Calu3 (cell line): Measurements from ENCODE around the gene CACNA2D1. TPM values are rescaled to one million over a fixed set of nuclear protein-coding genes. Genes with fewer than 3 reads are reported as not detected.
A peak's percentile ranks its signal among the peaks of the same experiment; 100 is the strongest.

Source experiments
- BruUV-seq: library from RNA; stranded (reverse); fragments of 400-500 nt; replicated peaks from 2 replicates; lab custom pipeline; 2021; lab: Mats Ljungman, UMichigan
- CTCF ChIA-PET: fragments of 300-600 bp; sonication (Branson Sonifier 250); formaldehyde crosslinking; loops from one replicate; lab custom pipeline; 2022; ENCODE audit warnings: antibody characterized with exemption; lab: Charles Lee
- DNase-seq: peaks from one replicate; pipeline ENCODE4 v3.0.0; 2022
- H3K27ac Mint-ChIP-seq: one replicate; pipeline ENCODE4 v1.8.0; 2022; ENCODE audit warnings: mixed read lengths; ENCODE audit not compliant: unreplicated experiment
- H3K27me3 Mint-ChIP-seq: one replicate; pipeline ENCODE4 v1.8.0; 2022; ENCODE audit warnings: mixed read lengths; ENCODE audit not compliant: unreplicated experiment
- H3K36me3 Mint-ChIP-seq: one replicate; pipeline ENCODE4 v1.8.0; 2022; ENCODE audit warnings: mild to moderate bottlenecking, moderate library complexity, mixed read lengths; ENCODE audit not compliant: insufficient read depth, unreplicated experiment
- H3K4me1 Mint-ChIP-seq: one replicate; pipeline ENCODE4 v1.8.0; 2022; ENCODE audit warnings: mild to moderate bottlenecking, low read depth, mixed read lengths; ENCODE audit not compliant: unreplicated experiment
- H3K4me3 Mint-ChIP-seq: one replicate; pipeline ENCODE4 v1.8.0; 2022; ENCODE audit warnings: mild to moderate bottlenecking, low read depth, moderate library complexity, mixed read lengths; ENCODE audit not compliant: unreplicated experiment
- H3K9me3 Mint-ChIP-seq: one replicate; pipeline ENCODE4 v1.8.0; 2022; ENCODE audit warnings: low read depth, mixed read lengths; ENCODE audit not compliant: unreplicated experiment
- CTCF ChIP-seq: fragments of 200-600 bp; IDR thresholded peaks from one replicate; pipeline ENCODE4 v1.8.0; 2022; ENCODE audit warnings: antibody characterized with exemption; ENCODE audit not compliant: unreplicated experiment
- intact Hi-C: fragments of 100-400 bp; cut with micrococcal nuclease; formaldehyde crosslinking; loops from one replicate; pipeline ENCODE4 v1.10.0; 2022; ENCODE audit not compliant: unreplicated experiment
- total RNA-seq: library from RNA; stranded (reverse); gene quantifications from 2 replicates; pipeline ENCODE4 v1.2.3, GENCODE V29; 2022

CACNA2D1 gene
- total RNA-seq, 1 experiment from 2014 or later, result 10.4 TPM

- no peak overlapping the region for H3K27ac Mint-ChIP-seq
- no peak for DNase-seq
- CTCF ChIA-PET, result no interaction called here
Observed at GRCh38 chr7:82050792-82051191, 392.8 kb downstream of the CACNA2D1 start.

GRCh38 chr7:82049891-82050533 lies 393.6 kb downstream of the CACNA2D1 start:
- peak; percentile 13 for DNase-seq
- CTCF ChIA-PET, result interaction anchor here (0.6 kb wide), 1 partner anchor 284 kb away, joined by 3 read pairs; no protein-coding TSS in a partner anchor
- no TSS peak for BruUV-seq
- H3K36me3 Mint-ChIP-seq, result no peaks in the 10 kb centered on the region
- H3K27me3 Mint-ChIP-seq, result no peaks in the 10 kb centered on the region
- H3K4me3 Mint-ChIP-seq, result no peak overlapping the region
- no peaks in the 10 kb centered on the region for H3K4me1 Mint-ChIP-seq
- no peak for TF ChIP-seq CTCF
- no peaks in the 10 kb centered on the region for H3K9me3 Mint-ChIP-seq
- intact Hi-C loops, result loop anchor here (10.0 kb wide), 2 partner anchors 175 to 435 kb away; no protein-coding TSS in a partner anchor
- H3K27ac Mint-ChIP-seq, result no peak overlapping the region

More at GRCh38 chr7:82050792-82051191, 392.8 kb downstream of the CACNA2D1 start:
- no peaks in the 10 kb centered on the region for H3K4me1 Mint-ChIP-seq
- no TSS peak for BruUV-seq
- no peak for TF ChIP-seq CTCF
- H3K9me3 Mint-ChIP-seq, result no peaks in the 10 kb centered on the region
- intact Hi-C loops, result no loop called here
- no peak overlapping the region for H3K4me3 Mint-ChIP-seq
- H3K27me3 Mint-ChIP-seq, result no peaks in the 10 kb centered on the region
- no peaks in the 10 kb centered on the region for H3K36me3 Mint-ChIP-seq

GRCh38 chr7:82049442-82049841 lies 394.1 kb downstream of the CACNA2D1 start:
- CTCF ChIA-PET, result interaction anchor here (0.6 kb wide), 1 partner anchor 283 kb away, joined by 3 read pairs; no protein-coding TSS in a partner anchor
- BruUV-seq, result no TSS peak
- no peaks in the 10 kb centered on the region for H3K9me3 Mint-ChIP-seq
- H3K4me1 Mint-ChIP-seq, result no peaks in the 10 kb centered on the region
- no peak for TF ChIP-seq CTCF
- intact Hi-C loops, result loop anchor here (10.0 kb wide), 2 partner anchors 175 to 435 kb away; no protein-coding TSS in a partner anchor
- no peak overlapping the region for H3K27ac Mint-ChIP-seq
- no peaks in the 10 kb centered on the region for H3K36me3 Mint-ChIP-seq
- H3K27me3 Mint-ChIP-seq, result no peaks in the 10 kb centered on the region
- H3K4me3 Mint-ChIP-seq, result no peak overlapping the region
- no peak for DNase-seq

- intact Hi-C loops, result loop anchor here (1.0 to 10.0 kb wide), 4 partner anchors 180 to 685 kb away; no protein-coding TSS in a partner anchor
- Mint-ChIP-seq H3K27me3 (no peaks in the 10 kb centered on the region), H3K4me3 (no peak overlapping the region), H3K36me3 (no peaks in the 10 kb centered on the region), H3K27ac (no peak overlapping the region), H3K9me3 (no peaks in the 10 kb centered on the region), H3K4me1 (no peaks in the 10 kb centered on the region)
- TF ChIP-seq CTCF, result no peak
- peak; percentile 19 for DNase-seq
- CTCF ChIA-PET, result no interaction called here
- no TSS peak for BruUV-seq
Observed at GRCh38 chr7:82044497-82045080, 399.0 kb downstream of the CACNA2D1 start.
